ENCODE measurements around the gene LIMA1. TPM values are rescaled to one million over a fixed set of nuclear protein-coding genes. Genes with fewer than 3 reads are reported as not detected.

LIMA1 gene
- total RNA-seq, 3 donors from 2014 or later = 128 to 162 (median 156) TPM

- no peak for DNase-seq (ENCODE audit: low spot score in 2 of 2)
Observed at GRCh38 chr12:50240792-50241114, 42.6 kb downstream of the LIMA1 start.

GRCh38 chr12:50240096-50240791, 43.1 kb downstream of the LIMA1 start:
- intact Hi-C loops (cut with DNase I; ENCODE audit: low total_unique reads) = no loop called here
- H3K4me3 ChIP-seq = no peak overlapping the region
- TF ChIP-seq POLR2AphosphoS5 (IDR thresholded peaks at IDR 0.05) (no peak), CTCF (IDR thresholded peaks at IDR 0.05) (no peak), POLR2A (IDR thresholded peaks at IDR 0.05) (no peak)
- H3K27ac ChIP-seq = peak overlapping the region; percentile 75 to 77
- peaks cover 0 to 7% of the 10 kb centered on the region in 2 donors for H3K4me1 ChIP-seq
- no peaks in the 10 kb centered on the region for H3K9me3 ChIP-seq
- no peaks in the 10 kb centered on the region for H3K27me3 ChIP-seq
- no peak for DNase-seq (ENCODE audit: low spot score in 2 of 2)
- no peaks in the 10 kb centered on the region for H3K36me3 ChIP-seq

More at GRCh38 chr12:50240792-50241114, 42.6 kb downstream of the LIMA1 start:
- TF ChIP-seq CTCF (IDR thresholded peaks at IDR 0.05) (no peak), POLR2AphosphoS5 (IDR thresholded peaks at IDR 0.05) (no peak), POLR2A (IDR thresholded peaks at IDR 0.05) (no peak)
- Histone ChIP-seq H3K4me1 (peaks cover 0 to 7% of the 10 kb centered on the region in 2 donors), H3K36me3 (no peaks in the 10 kb centered on the region), H3K9me3 (no peaks in the 10 kb centered on the region), H3K27me3 (no peaks in the 10 kb centered on the region), H3K27ac (peak overlapping the region; percentile 75 to 77), H3K4me3 (no peak overlapping the region)
- intact Hi-C loops (cut with DNase I; ENCODE audit: low total_unique reads) = no loop called here

GRCh38 chr12:50239355-50239891, 43.9 kb downstream of the LIMA1 start:
- Histone ChIP-seq H3K4me3 (no peak overlapping the region), H3K27ac (peak overlapping the region in 1 of 2 donors; percentile 26), H3K27me3 (no peaks in the 10 kb centered on the region), H3K4me1 (peaks cover 0 to 7% of the 10 kb centered on the region in 2 donors), H3K36me3 (no peaks in the 10 kb centered on the region), H3K9me3 (no peaks in the 10 kb centered on the region)
- intact Hi-C loops (cut with DNase I; ENCODE audit: low total_unique reads) = no loop called here
- TF ChIP-seq POLR2A (IDR thresholded peaks at IDR 0.05) = no peak
- no peak for TF ChIP-seq CTCF (IDR thresholded peaks at IDR 0.05)
- TF ChIP-seq POLR2AphosphoS5 (IDR thresholded peaks at IDR 0.05) = no peak
- DNase-seq (ENCODE audit: low spot score in 2 of 2) = no peak

GRCh38 chr12:50234347-50234746, 49.0 kb downstream of the LIMA1 start:
- Histone ChIP-seq H3K36me3 (no peaks in the 10 kb centered on the region), H3K4me1 (no peaks in the 10 kb centered on the region), H3K9me3 (no peaks in the 10 kb centered on the region), H3K27ac (no peak overlapping the region), H3K4me3 (no peak overlapping the region), H3K27me3 (no peaks in the 10 kb centered on the region)
- TF ChIP-seq POLR2AphosphoS5 (IDR thresholded peaks at IDR 0.05) (no peak), CTCF (IDR thresholded peaks at IDR 0.05) (no peak), POLR2A (IDR thresholded peaks at IDR 0.05) (no peak)
- intact Hi-C loops (cut with DNase I; ENCODE audit: low total_unique reads) = no loop called here
- DNase-seq (ENCODE audit: low spot score in 2 of 2) = no peak

GRCh38 chr12:50232771-50233209, 50.5 kb downstream of the LIMA1 start:
- Histone ChIP-seq H3K27ac (peak overlapping the region; percentile 6 to 50), H3K36me3 (no peaks in the 10 kb centered on the region), H3K9me3 (no peaks in the 10 kb centered on the region), H3K4me3 (no peak overlapping the region), H3K27me3 (no peaks in the 10 kb centered on the region), H3K4me1 (no peaks in the 10 kb centered on the region)
- intact Hi-C loops (cut with DNase I; ENCODE audit: low total_unique reads) = no loop called here
- no peak for TF ChIP-seq CTCF (IDR thresholded peaks at IDR 0.05)
- TF ChIP-seq POLR2A (IDR thresholded peaks at IDR 0.05) = no peak
- no peak for TF ChIP-seq POLR2AphosphoS5 (IDR thresholded peaks at IDR 0.05)
- DNase-seq (ENCODE audit: low spot score in 2 of 2) = no peak
